GM12892 (cell line): ENCODE results near the gene CPEB3.

ENCODE experiments used
- POLR2A ChIP-seq: IDR thresholded peaks from 2 replicates; pipeline ENCODE4 v1.6.1; 2011; ENCODE audit warnings: low read depth, low read length, control low read depth
- POLR2AphosphoS5 ChIP-seq: IDR thresholded peaks from 2 replicates; pipeline ENCODE4 v1.6.1; 2011; ENCODE audit warnings: low read depth, low read length, control low read depth
- TAF1 ChIP-seq: IDR thresholded peaks from 2 replicates; pipeline ENCODE4 v1.6.1; 2011; ENCODE audit warnings: low read depth, mild to moderate bottlenecking, control low read depth, low read length, borderline replicate concordance

- no peak for TF ChIP-seq POLR2A
- no peak for TF ChIP-seq POLR2AphosphoS5
- no peak for TF ChIP-seq TAF1
These were observed 48.5 kb downstream of the CPEB3 start for GRCh38 chr10:92242380-92242779.
